Smooth muscle cell (in vitro differentiated cells): ENCODE data around the gene TRMT44. TPM values are rescaled to one million over a fixed set of nuclear protein-coding genes. Genes with fewer than 3 reads are reported as not detected.

Source experiments
- DNase-seq: peaks from one replicate; lab custom pipeline; 2025; ENCODE audit not compliant: unreplicated experiment; lab: John Stamatoyannopoulos, UW
- H2AFZ ChIP-seq: fragments of 200-600 bp; sonication (generic); 2 replicates; pipeline ENCODE4 v1.6.0; 2016; ENCODE audit warnings: antibody characterized with exemption, low read depth, mild to moderate bottlenecking
- H3F3A ChIP-seq: fragments of 200-600 bp; sonication (generic); 2 replicates; pipeline ENCODE4 v1.6.0; 2017; ENCODE audit warnings: antibody characterized with exemption, low read depth
- H3K27ac ChIP-seq: fragments of 200-600 bp; sonication (generic); 2 replicates; pipeline ENCODE4 v1.5.1; 2016; ENCODE audit warnings: low read depth, mild to moderate bottlenecking
- H3K27me3 ChIP-seq: fragments of 200-600 bp; sonication (generic); 2 replicates; pipeline ENCODE4 v1.6.1; 2016; ENCODE audit warnings: low read depth, mild to moderate bottlenecking
- H3K36me3 ChIP-seq: fragments of 200-600 bp; sonication (generic); 2 replicates; pipeline ENCODE4 v1.5.1; 2016; ENCODE audit warnings: low read depth
- H3K4me1 ChIP-seq: fragments of 200-600 bp; sonication (generic); 2 replicates; pipeline ENCODE4 v1.5.1; 2016; ENCODE audit warnings: low read depth
- H3K4me2 ChIP-seq: fragments of 200-600 bp; sonication (generic); 2 replicates; pipeline ENCODE4 v1.6.0; 2016; ENCODE audit warnings: mild to moderate bottlenecking
- H3K4me3 ChIP-seq: fragments of 200-600 bp; sonication (generic); 2 replicates; pipeline ENCODE4 v1.5.1; 2016; ENCODE audit warnings: mild to moderate bottlenecking
- H3K79me2 ChIP-seq: fragments of 200-600 bp; sonication (generic); 2 replicates; pipeline ENCODE4 v1.6.0; 2016; ENCODE audit warnings: low read depth, mild to moderate bottlenecking
- H3K9ac ChIP-seq: fragments of 200-600 bp; sonication (generic); 2 replicates; pipeline ENCODE4 v1.6.0; 2016; ENCODE audit warnings: low read depth
- H3K9me3 ChIP-seq: fragments of 200-600 bp; sonication (generic); replicated peaks from 2 replicates; pipeline ENCODE4 v1.5.1; 2016; ENCODE audit warnings: low read depth
- H4K20me1 ChIP-seq: fragments of 200-600 bp; sonication (generic); 2 replicates; pipeline ENCODE4 v1.6.0; 2016; ENCODE audit warnings: low read depth
- WGBS: methylation state at CpG from one replicate; pipeline ENCODE4 v1.1.7; 2016; ENCODE audit warnings: low lambda C conversion rate; 5-methylcytosine and 5-hydroxymethylcytosine counted together
- polyA plus RNA-seq: library from polyadenylated mRNA; unstranded; fragments of >200 nt; fragmentation: Nextera tagmentation; extraction: Ambion mirVana; gene quantifications from 2 replicates; pipeline ENCODE4 v1.2.1, GENCODE V29; 2016
- total RNA-seq: library from RNA; depleted of rRNA; stranded (reverse); fragments of >200 nt; gene quantifications from 2 replicates; pipeline ENCODE4 v1.2.3, GENCODE V29; 2014
- TF ChIP-seq, protein P1 (sequence below): fragments of 200-600 bp; sonication (generic); IDR thresholded peaks from 2 replicates; pipeline ENCODE4 v1.5.1; 2017; ENCODE audit warnings: borderline replicate concordance, mild to moderate bottlenecking, antibody characterized with exemption; ENCODE audit not compliant: insufficient read depth, poor library complexity, severe bottlenecking

The TRMT44 gene
- total and polyA plus RNA-seq, 2 experiments from 2014 or later = 5.0 to 18.7 TPM

DNA sequence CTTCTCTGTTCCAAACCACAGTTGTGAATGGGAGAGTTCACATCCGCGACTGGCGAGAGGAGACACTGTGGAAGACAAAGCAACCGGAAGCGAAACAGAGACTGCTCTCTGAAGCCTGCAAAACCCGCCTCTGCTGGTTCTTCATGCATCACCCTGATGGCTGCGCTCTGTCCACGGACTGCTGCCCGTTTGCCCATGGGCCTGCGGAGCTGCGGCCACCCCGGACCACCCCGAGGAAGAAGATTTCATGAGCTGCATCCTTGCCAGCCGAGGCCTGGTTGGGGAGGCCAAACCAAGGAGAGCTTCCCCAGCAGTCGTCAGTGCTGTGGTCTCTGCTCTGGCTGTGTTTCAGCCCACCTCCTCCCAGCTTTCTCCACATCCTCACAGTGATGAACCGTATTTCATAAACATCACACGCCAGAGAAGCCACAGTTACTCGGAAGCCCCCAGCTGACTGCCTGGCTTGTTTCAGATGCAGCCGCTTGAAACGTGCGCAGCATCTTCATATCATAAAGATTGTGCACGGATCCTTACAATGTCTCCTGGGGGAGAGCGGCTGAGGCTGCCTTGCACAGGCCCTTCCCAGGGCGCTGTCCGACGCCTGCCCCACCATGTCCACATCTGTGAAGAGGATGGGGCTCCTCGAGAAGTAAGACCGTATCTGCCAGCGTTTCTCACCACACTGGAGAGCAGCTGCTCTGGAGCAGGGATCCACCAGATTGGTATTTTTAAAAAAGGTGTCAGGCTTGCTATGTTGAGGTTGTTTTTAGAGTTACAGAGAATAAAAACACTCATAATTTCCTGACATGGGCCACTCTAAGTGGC, 35.4 kb downstream of the TRMT44 start:
- H3F3A ChIP-seq = no peaks in the 10 kb centered on the region
- no peaks in the 10 kb centered on the region for H3K36me3 ChIP-seq
- DNase-seq = no peak
- H3K27ac ChIP-seq = no peak overlapping the region
- H3K4me2 ChIP-seq = no peak overlapping the region
- 92% methylated on average over 29 of the region's 29 CpGs for WGBS
- no peaks in the 10 kb centered on the region for H3K9me3 ChIP-seq
- no peaks in the 10 kb centered on the region for H3K79me2 ChIP-seq
- H3K4me3 ChIP-seq = no peak overlapping the region
- H3K9ac ChIP-seq = no peak overlapping the region
- no peaks in the 10 kb centered on the region for H3K4me1 ChIP-seq
- no peaks in the 10 kb centered on the region for H3K27me3 ChIP-seq
- TF ChIP-seq, protein P1, sequence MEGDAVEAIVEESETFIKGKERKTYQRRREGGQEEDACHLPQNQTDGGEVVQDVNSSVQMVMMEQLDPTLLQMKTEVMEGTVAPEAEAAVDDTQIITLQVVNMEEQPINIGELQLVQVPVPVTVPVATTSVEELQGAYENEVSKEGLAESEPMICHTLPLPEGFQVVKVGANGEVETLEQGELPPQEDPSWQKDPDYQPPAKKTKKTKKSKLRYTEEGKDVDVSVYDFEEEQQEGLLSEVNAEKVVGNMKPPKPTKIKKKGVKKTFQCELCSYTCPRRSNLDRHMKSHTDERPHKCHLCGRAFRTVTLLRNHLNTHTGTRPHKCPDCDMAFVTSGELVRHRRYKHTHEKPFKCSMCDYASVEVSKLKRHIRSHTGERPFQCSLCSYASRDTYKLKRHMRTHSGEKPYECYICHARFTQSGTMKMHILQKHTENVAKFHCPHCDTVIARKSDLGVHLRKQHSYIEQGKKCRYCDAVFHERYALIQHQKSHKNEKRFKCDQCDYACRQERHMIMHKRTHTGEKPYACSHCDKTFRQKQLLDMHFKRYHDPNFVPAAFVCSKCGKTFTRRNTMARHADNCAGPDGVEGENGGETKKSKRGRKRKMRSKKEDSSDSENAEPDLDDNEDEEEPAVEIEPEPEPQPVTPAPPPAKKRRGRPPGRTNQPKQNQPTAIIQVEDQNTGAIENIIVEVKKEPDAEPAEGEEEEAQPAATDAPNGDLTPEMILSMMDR = no peak
- H4K20me1 ChIP-seq = peaks cover 3% of the 10 kb centered on the region
- no peak overlapping the region for H2AFZ ChIP-seq

DNA sequence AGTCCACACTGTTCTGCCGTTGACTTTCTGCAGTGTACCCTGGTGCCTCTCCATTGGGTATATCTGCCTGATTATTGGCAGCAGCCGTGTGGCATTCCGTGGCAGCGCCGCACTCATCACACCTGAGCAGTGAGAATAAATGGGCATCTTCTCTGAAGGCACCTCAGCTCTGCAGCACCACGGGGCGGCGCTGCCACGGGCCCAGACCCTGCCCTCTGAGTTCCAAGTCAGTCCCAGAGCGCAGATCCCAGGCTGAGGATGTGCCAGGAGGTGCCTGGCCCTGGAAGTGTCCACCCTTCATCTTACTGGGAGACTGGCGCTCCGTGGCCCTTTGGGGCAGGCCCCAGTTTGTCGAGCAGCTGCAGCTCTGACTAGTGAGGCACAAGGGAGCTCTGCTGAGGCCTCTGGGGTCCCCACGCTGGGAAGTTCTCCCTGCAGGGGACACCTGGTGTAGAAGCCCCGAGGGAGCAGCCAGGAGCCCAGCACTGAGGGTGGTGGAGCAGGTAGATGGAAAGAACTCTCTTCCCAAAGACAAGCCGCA, 36.6 kb downstream of the TRMT44 start:
- Histone ChIP-seq H3K79me2 (no peaks in the 10 kb centered on the region), H3K4me1 (no peaks in the 10 kb centered on the region), H3K4me3 (no peak overlapping the region), H3K9ac (no peak overlapping the region), H3K27me3 (no peaks in the 10 kb centered on the region), H3F3A (no peaks in the 10 kb centered on the region), H2AFZ (no peak overlapping the region), H3K9me3 (no peaks in the 10 kb centered on the region), H3K36me3 (no peaks in the 10 kb centered on the region), H4K20me1 (peaks cover 3% of the 10 kb centered on the region), H3K4me2 (no peak overlapping the region), H3K27ac (no peak overlapping the region)
- TF ChIP-seq, protein P1 = no peak
- 98% methylated on average over 16 of the region's 16 CpGs for WGBS
- no peak for DNase-seq

DNA sequence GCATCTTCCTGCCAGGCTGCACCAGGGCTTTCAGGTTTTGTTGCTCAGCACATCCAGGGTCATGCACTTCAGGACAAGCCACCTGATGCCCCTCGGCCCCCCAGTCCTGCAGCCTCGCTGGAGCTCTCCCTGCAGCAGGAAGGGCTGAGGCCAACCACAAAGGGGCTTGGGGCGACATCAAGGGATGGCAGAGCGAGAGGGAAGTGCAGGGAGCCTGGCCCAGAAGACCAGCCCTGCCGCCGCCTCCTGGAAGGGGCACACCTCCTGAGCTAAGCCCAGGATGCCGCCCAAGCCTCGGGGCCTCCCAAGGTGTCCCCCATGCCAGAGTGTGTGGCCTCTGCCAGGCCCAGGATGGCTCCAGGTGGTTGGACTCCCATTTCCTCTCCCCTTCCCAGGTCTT, 37.1 kb downstream of the TRMT44 start:
- Histone ChIP-seq H4K20me1 (peaks cover 3% of the 10 kb centered on the region), H3K27ac (no peak overlapping the region), H3F3A (no peaks in the 10 kb centered on the region), H2AFZ (no peak overlapping the region), H3K36me3 (no peaks in the 10 kb centered on the region), H3K4me2 (no peak overlapping the region), H3K27me3 (no peaks in the 10 kb centered on the region), H3K79me2 (no peaks in the 10 kb centered on the region), H3K9me3 (no peaks in the 10 kb centered on the region), H3K4me1 (no peaks in the 10 kb centered on the region), H3K9ac (no peak overlapping the region), H3K4me3 (no peak overlapping the region)
- 97% methylated on average over 8 of the region's 8 CpGs for WGBS
- TF ChIP-seq, protein P1 = no peak
- DNase-seq = no peak
